NCI-H1105 treated with DMSO at 0.1 percent for 48 hours (cell line): ENCODE measurements around the gene SBK3.
"Not testable (repeated sequence)": the region's sequence is repeated elsewhere in the genome, so short reads cannot be mapped to it uniquely, and the experiment has no call there.

Source experiments
- DNase-seq: peaks from one replicate; lab custom pipeline; 2025; lab: John Stamatoyannopoulos, UW

The SBK3 gene

GRCh38 chr19:55516878-55517620 is 28.3 kb downstream of the SBK3 start:
- peak; percentile 88 for DNase-seq

GRCh38 chr19:55508120-55508519 is 37.2 kb downstream of the SBK3 start:
- DNase-seq, result no peak

- no peak for DNase-seq
Observed at GRCh38 chr19:55504981-55505380, 40.4 kb downstream of the SBK3 start.

GRCh38 chr19:55504252-55504603 is 41.1 kb downstream of the SBK3 start:
- DNase-seq, result no peak

- DNase-seq, result peak; percentile 73
Observed at GRCh38 chr19:55503502-55504251, 41.7 kb downstream of the SBK3 start.

GRCh38 chr19:55503157-55503501 is 42.2 kb downstream of the SBK3 start:
- no peak for DNase-seq

GRCh38 chr19:55502197-55502952 is 43.0 kb downstream of the SBK3 start:
- no peak for DNase-seq

GRCh38 chr19:55500368-55500952 is 44.9 kb downstream of the SBK3 start:
- DNase-seq, result no peak

GRCh38 chr19:55498246-55498840 is 47.0 kb downstream of the SBK3 start:
- DNase-seq, result no peak

GRCh38 chr19:55497763-55498162 is 47.6 kb downstream of the SBK3 start:
- DNase-seq, result no peak

- not testable (repeated sequence) for DNase-seq
Observed at GRCh38 chr19:55496820-55497219, 48.5 kb downstream of the SBK3 start.

GRCh38 chr19:55495646-55496349 is 49.5 kb downstream of the SBK3 start:
- no peak for DNase-seq

- no peak for DNase-seq
Observed at GRCh38 chr19:55494172-55494761, 51.1 kb downstream of the SBK3 start.

- DNase-seq, result no peak
Observed at GRCh38 chr19:55493645-55494171, 51.6 kb downstream of the SBK3 start.

GRCh38 chr19:55493052-55493644 is 52.2 kb downstream of the SBK3 start:
- no peak for DNase-seq

GRCh38 chr19:55492362-55492944 is 52.9 kb downstream of the SBK3 start:
- peak; percentile 72 for DNase-seq

- DNase-seq, result no peak
Observed at GRCh38 chr19:55491546-55492360, 53.6 kb downstream of the SBK3 start.
